HG03175 (cell line): ENCODE data around the gene TMEM132C.

Experiments
- ATAC-seq: cut with Tn5 transposase; IDR thresholded peaks from one replicate; pipeline ENCODE4 v1.9.1; 2021; ENCODE audit warnings: mild to moderate bottlenecking, moderate library complexity; ENCODE audit not compliant: unreplicated experiment

The TMEM132C gene

GRCh38 chr12:128288357-128288756 lies 21.4 kb downstream of the TMEM132C start:
- ATAC-seq: no peak

- no peak for ATAC-seq
Observed at GRCh38 chr12:128288896-128289295, 21.9 kb downstream of the TMEM132C start.

- ATAC-seq: no peak
Observed at GRCh38 chr12:128290938-128291337, 24.0 kb downstream of the TMEM132C start.

- no peak for ATAC-seq
Observed at GRCh38 chr12:128298091-128298748, 31.2 kb downstream of the TMEM132C start.

- no peak for ATAC-seq
Observed at GRCh38 chr12:128305336-128305892, 38.4 kb downstream of the TMEM132C start.

- ATAC-seq: no peak
Observed at GRCh38 chr12:128307791-128308190, 40.8 kb downstream of the TMEM132C start.

GRCh38 chr12:128312661-128313060 lies 45.7 kb downstream of the TMEM132C start:
- no peak for ATAC-seq

GRCh38 chr12:128313931-128314330 lies 47.0 kb downstream of the TMEM132C start:
- no peak for ATAC-seq

GRCh38 chr12:128314611-128315010 lies 47.6 kb downstream of the TMEM132C start:
- no peak for ATAC-seq

- no peak for ATAC-seq
Observed at GRCh38 chr12:128316078-128316477, 49.1 kb downstream of the TMEM132C start.

GRCh38 chr12:128316973-128317526 lies 50.1 kb downstream of the TMEM132C start:
- no peak for ATAC-seq

GRCh38 chr12:128318341-128318740 lies 51.4 kb downstream of the TMEM132C start:
- no peak for ATAC-seq

GRCh38 chr12:128318946-128319345 lies 52.0 kb downstream of the TMEM132C start:
- ATAC-seq: no peak

- no peak for ATAC-seq
Observed at GRCh38 chr12:128322341-128322740, 55.4 kb downstream of the TMEM132C start.

GRCh38 chr12:128323145-128323920 lies 56.4 kb downstream of the TMEM132C start:
- ATAC-seq: no peak

GRCh38 chr12:128325646-128326045 lies 58.7 kb downstream of the TMEM132C start:
- no peak for ATAC-seq

GRCh38 chr12:128326406-128326805 lies 59.4 kb downstream of the TMEM132C start:
- ATAC-seq: no peak

- ATAC-seq: no peak
Observed at GRCh38 chr12:128328961-128329360, 62.0 kb downstream of the TMEM132C start.

GRCh38 chr12:128336204-128337070 lies 69.5 kb downstream of the TMEM132C start:
- no peak for ATAC-seq

GRCh38 chr12:128337071-128337345 lies 70.0 kb downstream of the TMEM132C start:
- ATAC-seq: no peak
